GM19468 (cell line): ENCODE data around the gene LRRC40.
"Not testable (repeated sequence)": the region's sequence is repeated elsewhere in the genome, so short reads cannot be mapped to it uniquely, and the experiment has no call there.

Experiments used
- ATAC-seq: cut with Tn5 transposase; IDR thresholded peaks from one replicate; pipeline ENCODE4 v1.9.1; 2021; ENCODE audit warnings: mild to moderate bottlenecking, moderate library complexity, moderate number of reproducible peaks; ENCODE audit not compliant: unreplicated experiment; ENCODE audit errors: extremely low read depth

LRRC40 gene

GRCh38 chr1:70205434-70206118 is at the start of gene LRRC40:
TSS of gene LRRC40 (minus strand) at chr1:70205579. CDS start at chr1:70205540, 39 bp downstream.
- peak; percentile 70 for ATAC-seq

- ATAC-seq = no peak
Observed at GRCh38 chr1:70248729-70249128, 43.4 kb upstream of the LRRC40 start.

- no peak for ATAC-seq
Observed at GRCh38 chr1:70247768-70248167, 42.4 kb upstream of the LRRC40 start.

GRCh38 chr1:70247122-70247521 is 41.7 kb upstream of the LRRC40 start:
- no peak for ATAC-seq

GRCh38 chr1:70239940-70240339 is 34.6 kb upstream of the LRRC40 start:
- ATAC-seq = no peak

GRCh38 chr1:70234733-70235132 is 29.4 kb upstream of the LRRC40 start:
- no peak for ATAC-seq

- ATAC-seq = no peak
Observed at GRCh38 chr1:70231475-70231874, 26.1 kb upstream of the LRRC40 start.

- ATAC-seq = no peak
Observed at GRCh38 chr1:70228670-70229069, 23.3 kb upstream of the LRRC40 start.

GRCh38 chr1:70227439-70227838 is 22.1 kb upstream of the LRRC40 start:
- no peak for ATAC-seq

- ATAC-seq = no peak
Observed at GRCh38 chr1:70224954-70225353, 19.6 kb upstream of the LRRC40 start.

- no peak for ATAC-seq
Observed at GRCh38 chr1:70222716-70223235, 17.4 kb upstream of the LRRC40 start.

- peak; percentile 94 for ATAC-seq
Observed at GRCh38 chr1:70221238-70222121, 16.1 kb upstream of the LRRC40 start, which contains the start of gene SRSF11. TSS of gene SRSF11 (plus strand) at chr1:70221380. CDS start at chr1:70221637, 257 bp downstream.

- no peak for ATAC-seq
Observed at GRCh38 chr1:70220517-70221237, 15.3 kb upstream of the LRRC40 start.

- ATAC-seq = no peak
Observed at GRCh38 chr1:70220015-70220414, 14.6 kb upstream of the LRRC40 start.

- no peak for ATAC-seq
Observed at GRCh38 chr1:70211541-70211940, 6.2 kb upstream of the LRRC40 start.

- ATAC-seq = no peak
Observed at GRCh38 chr1:70210820-70211219, 5.4 kb upstream of the LRRC40 start.

GRCh38 chr1:70208292-70208691 is 2.9 kb upstream of the LRRC40 start:
- no peak for ATAC-seq

- no peak for ATAC-seq
Observed at GRCh38 chr1:70207492-70207891, 2.1 kb upstream of the LRRC40 start.

- ATAC-seq = not testable (repeated sequence)
Observed at GRCh38 chr1:70206833-70207232, 1.5 kb upstream of the LRRC40 start.

- ATAC-seq = no peak
Observed at GRCh38 chr1:70205071-70205433, 327 bp downstream of the LRRC40 start.
